Measurements from ENCODE around the gene HHIP. TPM values are rescaled to one million over a fixed set of nuclear protein-coding genes. Genes with fewer than 3 reads are reported as not detected.

Gene HHIP
- total and polyA plus RNA-seq, 2 experiments from 2014 or later = 20.8 to 29.2 TPM

DNA sequence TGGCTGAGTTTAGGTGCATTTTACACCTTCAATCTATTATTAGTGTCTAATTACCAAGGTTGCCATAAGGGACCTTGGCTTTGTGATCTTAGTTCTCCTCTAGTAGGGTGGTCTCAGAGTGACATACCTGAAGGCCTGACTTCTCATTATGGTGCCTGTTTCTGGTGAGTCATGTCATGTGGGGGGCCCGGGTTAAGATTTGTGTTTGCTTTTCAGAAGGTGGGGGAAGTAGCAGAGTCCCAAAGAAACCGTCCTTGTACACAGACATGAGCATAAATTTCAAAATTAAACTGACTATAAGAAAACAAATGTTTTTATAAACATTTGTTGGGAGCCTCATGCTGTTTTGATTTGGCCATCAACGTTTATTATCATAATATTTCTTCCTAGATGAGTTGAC is 74.5 kb downstream of the HHIP start:
- Histone ChIP-seq H3K4me2 (no peak overlapping the region), H3K79me2 (no peaks in the 10 kb centered on the region), H3K27ac (no peak overlapping the region), H3K36me3 (replicated peaks; ENCODE audit: insufficient read depth, low read depth) (no peaks in the 10 kb centered on the region), H2AFZ (no peak overlapping the region), H3K4me1 (ENCODE audit: insufficient read depth) (no peaks in the 10 kb centered on the region), H3K27me3 (no peaks in the 10 kb centered on the region), H3K9me2 (replicated peaks; ENCODE audit: insufficient read depth) (no peaks in the 10 kb centered on the region), H3K9me3 (ENCODE audit: low read depth) (no peaks in the 10 kb centered on the region), H3K4me3 (no peak overlapping the region), H4K20me1 (ENCODE audit: insufficient read depth, poor library complexity, severe bottlenecking) (no peaks in the 10 kb centered on the region)
- no peak for DNase-seq (ENCODE audit: low spot score)
- WGBS (ENCODE audit: low lambda C conversion rate, missing lambda C conversion rate) = 72% methylated on average over 3 of the region's 3 CpGs
- TF ChIP-seq EZH2phosphoT487 (IDR thresholded peaks at IDR 0.05; ENCODE audit: low read depth, severe bottlenecking, unreplicated experiment) (no peak), EZH2 (IDR thresholded peaks at IDR 0.05; ENCODE audit: borderline replicate concordance) (no peak)

DNA sequence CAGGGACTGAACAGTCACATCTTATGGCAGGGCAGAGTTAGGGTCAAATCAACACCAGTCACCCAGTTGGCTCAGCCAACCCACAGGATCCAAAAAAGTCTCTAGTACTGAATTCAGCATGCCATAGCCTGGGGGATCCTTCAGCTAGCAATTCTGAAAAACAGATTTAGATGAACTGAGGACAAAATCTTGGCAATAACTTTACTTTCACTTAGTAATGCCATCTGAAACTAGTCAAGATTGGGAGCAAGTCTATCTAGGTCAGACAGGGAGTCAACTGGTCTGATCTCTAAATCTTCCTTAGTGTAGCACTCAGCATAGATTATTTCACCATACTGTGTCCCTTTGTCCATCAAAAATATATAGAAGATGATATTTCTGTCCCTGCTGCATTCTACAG is 76.0 kb downstream of the HHIP start:
- Histone ChIP-seq H2AFZ (no peak overlapping the region), H3K27ac (no peak overlapping the region), H3K4me1 (ENCODE audit: insufficient read depth) (no peaks in the 10 kb centered on the region), H3K4me3 (no peak overlapping the region), H3K9me3 (ENCODE audit: low read depth) (no peaks in the 10 kb centered on the region), H3K36me3 (replicated peaks; ENCODE audit: insufficient read depth, low read depth) (no peaks in the 10 kb centered on the region), H3K9me2 (replicated peaks; ENCODE audit: insufficient read depth) (no peaks in the 10 kb centered on the region), H4K20me1 (ENCODE audit: insufficient read depth, poor library complexity, severe bottlenecking) (no peaks in the 10 kb centered on the region), H3K27me3 (no peaks in the 10 kb centered on the region), H3K4me2 (no peak overlapping the region), H3K79me2 (no peaks in the 10 kb centered on the region)
- TF ChIP-seq, protein P1, sequence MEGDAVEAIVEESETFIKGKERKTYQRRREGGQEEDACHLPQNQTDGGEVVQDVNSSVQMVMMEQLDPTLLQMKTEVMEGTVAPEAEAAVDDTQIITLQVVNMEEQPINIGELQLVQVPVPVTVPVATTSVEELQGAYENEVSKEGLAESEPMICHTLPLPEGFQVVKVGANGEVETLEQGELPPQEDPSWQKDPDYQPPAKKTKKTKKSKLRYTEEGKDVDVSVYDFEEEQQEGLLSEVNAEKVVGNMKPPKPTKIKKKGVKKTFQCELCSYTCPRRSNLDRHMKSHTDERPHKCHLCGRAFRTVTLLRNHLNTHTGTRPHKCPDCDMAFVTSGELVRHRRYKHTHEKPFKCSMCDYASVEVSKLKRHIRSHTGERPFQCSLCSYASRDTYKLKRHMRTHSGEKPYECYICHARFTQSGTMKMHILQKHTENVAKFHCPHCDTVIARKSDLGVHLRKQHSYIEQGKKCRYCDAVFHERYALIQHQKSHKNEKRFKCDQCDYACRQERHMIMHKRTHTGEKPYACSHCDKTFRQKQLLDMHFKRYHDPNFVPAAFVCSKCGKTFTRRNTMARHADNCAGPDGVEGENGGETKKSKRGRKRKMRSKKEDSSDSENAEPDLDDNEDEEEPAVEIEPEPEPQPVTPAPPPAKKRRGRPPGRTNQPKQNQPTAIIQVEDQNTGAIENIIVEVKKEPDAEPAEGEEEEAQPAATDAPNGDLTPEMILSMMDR (IDR thresholded peaks at IDR 0.05; ENCODE audit: poor library complexity) = no peak
- TF ChIP-seq EZH2 (IDR thresholded peaks at IDR 0.05; ENCODE audit: borderline replicate concordance) (no peak), EZH2phosphoT487 (IDR thresholded peaks at IDR 0.05; ENCODE audit: low read depth, severe bottlenecking, unreplicated experiment) (no peak)
- DNase-seq (ENCODE audit: low spot score) = no peak

DNA sequence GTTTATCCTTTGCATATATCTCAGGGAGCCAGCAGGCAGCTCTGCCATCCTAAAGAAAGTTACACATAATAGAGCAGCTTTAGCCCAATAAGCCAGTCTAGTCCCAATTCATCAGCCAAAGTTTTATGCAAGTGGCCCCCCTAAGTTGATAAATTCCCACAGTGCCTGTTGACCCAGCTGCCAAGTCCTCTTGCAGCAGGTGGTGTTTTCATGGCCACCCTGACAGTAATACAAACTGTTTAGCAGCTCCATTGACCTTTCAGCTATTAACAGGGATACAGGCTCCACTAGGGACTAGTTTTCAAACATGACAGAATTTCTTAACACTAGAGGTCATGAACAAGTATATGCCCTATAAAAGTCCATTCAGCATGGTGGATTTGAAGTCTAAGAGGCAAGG is 77.5 kb downstream of the HHIP start:
- TF ChIP-seq EZH2 (IDR thresholded peaks at IDR 0.05; ENCODE audit: borderline replicate concordance) (no peak), EZH2phosphoT487 (IDR thresholded peaks at IDR 0.05; ENCODE audit: low read depth, severe bottlenecking, unreplicated experiment) (no peak)
- TF ChIP-seq, protein P1 (IDR thresholded peaks at IDR 0.05; ENCODE audit: poor library complexity) = no peak
- H3K27ac ChIP-seq = no peak overlapping the region
- H3K79me2 ChIP-seq = no peaks in the 10 kb centered on the region
- no peaks in the 10 kb centered on the region for H3K36me3 ChIP-seq (replicated peaks; ENCODE audit: insufficient read depth, low read depth)
- H3K4me1 ChIP-seq (ENCODE audit: insufficient read depth) = no peaks in the 10 kb centered on the region
- no peak overlapping the region for H2AFZ ChIP-seq
- no peaks in the 10 kb centered on the region for H3K9me3 ChIP-seq (ENCODE audit: low read depth)
- no peaks in the 10 kb centered on the region for H3K27me3 ChIP-seq
- no peak overlapping the region for H3K4me3 ChIP-seq
- no peaks in the 10 kb centered on the region for H3K9me2 ChIP-seq (replicated peaks; ENCODE audit: insufficient read depth)
- H4K20me1 ChIP-seq (ENCODE audit: insufficient read depth, poor library complexity, severe bottlenecking) = no peaks in the 10 kb centered on the region
- DNase-seq (ENCODE audit: low spot score) = no peak
- no peak overlapping the region for H3K4me2 ChIP-seq

DNA sequence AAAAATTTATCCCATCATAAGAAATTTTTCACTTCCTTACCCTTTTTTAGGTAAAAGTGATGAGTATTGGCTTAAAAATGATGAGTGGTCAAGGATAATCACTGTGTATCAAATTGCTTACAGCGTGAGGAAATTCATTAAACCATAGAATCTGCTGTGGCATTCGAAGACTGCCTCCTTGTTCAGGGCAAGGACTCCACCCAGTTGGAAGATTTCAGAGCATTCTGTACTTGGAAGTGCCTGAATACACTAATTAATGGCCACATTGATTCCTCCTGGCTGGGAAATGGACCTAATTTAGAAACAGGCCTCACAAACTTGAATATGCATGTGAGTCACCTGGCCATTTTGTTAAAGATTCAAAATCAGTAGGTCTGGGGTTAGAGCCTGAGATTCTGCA is 83.2 kb downstream of the HHIP start:
- 89% methylated on average over 2 of the region's 2 CpGs for WGBS (ENCODE audit: low lambda C conversion rate, missing lambda C conversion rate)
- DNase-seq (ENCODE audit: low spot score) = no peak
- TF ChIP-seq, protein P1 (IDR thresholded peaks at IDR 0.05; ENCODE audit: poor library complexity) = no peak
- TF ChIP-seq EZH2phosphoT487 (IDR thresholded peaks at IDR 0.05; ENCODE audit: low read depth, severe bottlenecking, unreplicated experiment) (no peak), EZH2 (IDR thresholded peaks at IDR 0.05; ENCODE audit: borderline replicate concordance) (no peak)

More for the DNA sequence above, 83.2 kb downstream of the HHIP start:
- no peaks in the 10 kb centered on the region for H4K20me1 ChIP-seq (ENCODE audit: insufficient read depth, poor library complexity, severe bottlenecking)
- H3K36me3 ChIP-seq (replicated peaks; ENCODE audit: insufficient read depth, low read depth) = no peaks in the 10 kb centered on the region
- no peaks in the 10 kb centered on the region for H3K9me3 ChIP-seq (ENCODE audit: low read depth)
- H3K27ac ChIP-seq = no peak overlapping the region
- H3K79me2 ChIP-seq = no peaks in the 10 kb centered on the region
- H3K4me3 ChIP-seq = no peak overlapping the region
- H3K4me2 ChIP-seq = no peak overlapping the region
- no peak overlapping the region for H2AFZ ChIP-seq
- H3K4me1 ChIP-seq (ENCODE audit: insufficient read depth) = peaks cover 6% of the 10 kb centered on the region
- no peaks in the 10 kb centered on the region for H3K9me2 ChIP-seq (replicated peaks; ENCODE audit: insufficient read depth)
- H3K27me3 ChIP-seq = no peaks in the 10 kb centered on the region
